GM18498 (cell line): ENCODE measurements around the gene LARP7.
"Not testable (repeated sequence)": the region's sequence is repeated elsewhere in the genome, so short reads cannot be mapped to it uniquely, and the experiment has no call there.

Source experiments
- ATAC-seq: cut with Tn5 transposase; IDR thresholded peaks from one replicate; pipeline ENCODE4 v1.9.1; 2021; ENCODE audit warnings: mild to moderate bottlenecking, moderate library complexity; ENCODE audit not compliant: unreplicated experiment

LARP7 gene

DNA sequence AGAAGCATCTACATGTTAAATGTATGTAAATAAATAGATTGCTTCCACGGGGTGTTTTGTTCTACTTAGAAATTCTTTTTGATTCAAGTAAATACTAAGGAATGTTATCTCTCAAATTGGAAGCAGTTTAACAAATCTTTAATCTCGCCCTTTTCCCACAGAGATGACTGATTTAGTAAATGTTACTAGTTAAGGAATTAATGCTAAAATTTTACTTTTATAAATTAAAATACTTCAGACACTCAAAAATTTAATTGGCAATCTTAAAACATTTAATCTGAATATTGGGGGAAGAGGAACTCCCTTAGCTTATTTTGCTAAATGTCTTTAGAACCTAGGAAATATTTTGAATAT lies 12.1 kb downstream of the LARP7 start:
- ATAC-seq: no peak

GRCh38 chr4:112650332-112650731 lies 13.4 kb downstream of the LARP7 start:
- no peak for ATAC-seq

DNA sequence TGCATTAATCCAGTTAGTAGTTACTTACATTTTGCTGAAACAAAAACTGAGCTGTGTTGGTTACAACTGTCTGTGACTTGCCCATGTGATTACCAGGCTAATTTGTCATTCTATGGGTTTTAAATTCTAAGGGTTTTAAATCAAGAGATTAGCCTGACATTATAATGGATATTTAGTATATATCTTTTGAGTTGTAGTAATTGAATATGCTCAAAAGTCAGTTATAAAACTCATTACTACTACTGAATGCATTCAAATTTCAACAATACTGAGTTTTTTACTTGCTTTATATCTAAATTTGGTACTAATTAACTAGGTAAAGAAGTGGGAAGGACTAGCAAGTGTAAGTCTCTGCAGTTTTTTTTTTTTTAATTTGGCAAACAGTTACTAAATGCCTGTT lies 14.7 kb downstream of the LARP7 start:
- no peak for ATAC-seq

GRCh38 chr4:112652216-112652615 lies 15.3 kb downstream of the LARP7 start:
- no peak for ATAC-seq

- no peak for ATAC-seq
Observed at GRCh38 chr4:112655270-112655669, 18.3 kb downstream of the LARP7 start.

DNA sequence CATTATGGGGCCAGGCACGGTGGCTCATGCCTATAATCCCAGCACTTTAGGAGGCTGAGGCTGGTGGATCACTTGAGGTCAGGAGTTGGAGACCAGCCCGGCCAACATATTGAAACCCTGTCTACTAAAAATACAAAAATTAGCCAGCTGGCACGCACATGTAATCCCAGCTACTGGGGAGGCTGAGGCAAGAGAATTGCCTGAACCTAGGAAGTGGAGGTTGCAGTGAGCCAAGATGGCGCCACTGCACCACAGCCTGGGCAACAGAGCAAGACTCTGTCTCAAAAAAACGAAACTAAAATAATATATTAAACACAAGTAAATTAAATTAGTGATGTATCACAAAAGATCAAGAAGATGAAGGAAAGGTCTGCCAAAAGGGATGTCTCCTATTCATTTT lies 19.2 kb downstream of the LARP7 start:
- ATAC-seq: not testable (repeated sequence)

GRCh38 chr4:112664611-112665010 lies 27.7 kb downstream of the LARP7 start:
- no peak for ATAC-seq

GRCh38 chr4:112668131-112668530 lies 31.2 kb downstream of the LARP7 start:
- ATAC-seq: no peak

DNA sequence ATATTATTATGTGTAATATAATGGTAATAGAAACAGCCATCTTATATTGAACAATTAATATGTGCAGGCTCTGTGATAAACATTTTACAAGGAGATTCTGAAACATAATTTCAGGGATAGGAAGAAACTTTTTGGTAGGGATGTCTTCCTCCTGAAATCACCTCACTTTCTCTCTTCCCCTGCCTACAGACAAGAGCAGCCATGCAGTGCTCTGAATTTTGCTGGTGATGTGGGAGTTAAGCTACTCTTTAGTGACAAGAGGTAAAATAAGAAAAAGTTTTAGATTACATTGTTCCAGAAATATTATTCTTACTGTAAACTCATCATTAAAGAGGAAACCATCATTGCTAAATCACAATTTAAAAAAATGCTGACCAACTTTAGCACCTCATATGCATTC lies 36.1 kb downstream of the LARP7 start:
- ATAC-seq: no peak

DNA sequence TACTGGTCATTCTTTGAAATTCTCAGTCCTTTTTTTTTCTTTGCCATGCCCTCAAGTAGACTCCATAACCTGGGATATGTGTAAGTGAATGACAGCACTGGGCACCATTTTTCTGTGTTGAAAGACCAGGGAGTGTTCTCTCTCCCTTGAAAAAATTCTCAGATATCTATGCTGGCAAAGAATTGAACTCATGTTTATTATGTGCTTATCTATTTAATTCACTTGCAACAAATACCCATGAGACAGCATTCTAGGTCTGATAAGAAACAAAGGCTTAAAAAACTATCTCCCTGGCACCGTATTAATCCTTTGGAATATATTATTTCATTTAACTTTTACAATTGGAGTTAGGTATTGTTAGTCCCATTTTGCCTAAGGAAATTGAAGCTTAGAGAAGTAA lies 36.7 kb downstream of the LARP7 start:
- no peak for ATAC-seq

GRCh38 chr4:112674376-112674775 lies 37.4 kb downstream of the LARP7 start:
- ATAC-seq: no peak

DNA sequence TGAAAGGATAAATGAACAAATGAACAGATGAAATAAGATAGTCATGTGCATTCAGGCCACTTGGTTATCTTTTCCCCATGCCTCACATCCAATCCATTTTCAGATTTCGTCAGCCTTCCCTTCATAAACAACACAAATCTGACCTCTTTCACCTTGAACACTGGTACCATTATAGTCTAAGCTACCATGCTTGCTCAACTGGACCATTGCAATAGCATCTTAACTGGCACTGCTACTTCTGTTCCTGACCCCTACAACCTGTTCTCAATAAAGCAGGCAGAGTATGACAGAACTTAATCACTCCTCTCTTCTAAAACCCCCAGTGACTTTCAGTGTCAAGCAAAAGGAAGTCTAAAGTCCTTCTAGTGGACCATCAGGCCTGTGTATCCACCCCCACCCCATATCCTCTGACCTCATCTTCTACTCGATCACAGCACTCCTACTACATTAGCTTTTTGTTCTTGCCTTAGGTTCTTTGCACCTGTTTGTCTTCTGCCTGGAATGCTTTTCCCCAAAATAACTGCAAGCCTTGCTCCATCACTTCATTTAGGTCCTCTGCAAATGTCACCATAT lies 40.7 kb downstream of the LARP7 start:
- ATAC-seq: no peak

DNA sequence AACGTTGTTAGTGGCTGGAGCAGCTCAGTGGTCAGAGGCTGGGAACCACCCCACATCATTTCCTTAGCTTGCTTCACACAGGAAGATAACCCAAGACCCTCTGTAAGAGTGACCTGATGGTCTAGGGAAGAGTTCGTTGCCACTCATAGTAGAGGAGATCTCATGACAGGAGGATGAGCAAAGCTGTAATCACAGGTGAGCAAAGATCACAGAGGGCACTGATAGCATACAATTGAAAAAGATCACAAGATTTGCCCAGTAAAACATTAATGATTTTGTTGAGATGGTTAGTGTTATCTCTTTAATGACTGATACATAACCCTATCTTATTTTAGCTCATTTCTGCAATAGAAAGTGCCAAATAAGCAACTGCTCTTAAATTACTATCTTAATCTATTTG lies 44.1 kb downstream of the LARP7 start:
- ATAC-seq: no peak

DNA sequence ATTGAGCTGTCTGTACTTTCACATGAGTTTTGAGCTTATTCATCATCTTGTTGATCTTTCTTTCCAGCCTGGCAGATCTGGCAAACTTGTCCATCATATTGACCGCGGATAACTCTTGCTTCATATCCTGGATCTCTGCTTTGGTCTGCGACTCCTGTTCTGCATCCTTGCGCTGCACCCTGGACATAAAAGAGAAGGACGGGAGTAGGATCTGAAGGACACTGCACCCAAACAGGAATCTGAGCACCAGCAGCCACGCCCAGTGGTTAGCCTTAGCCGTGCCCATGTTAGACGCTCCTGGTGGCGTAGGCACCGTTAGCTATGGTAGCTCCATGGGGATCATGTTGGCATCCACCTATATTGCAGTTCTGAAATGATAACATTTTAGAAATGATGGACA lies 56.6 kb downstream of the LARP7 start:
- no peak for ATAC-seq

DNA sequence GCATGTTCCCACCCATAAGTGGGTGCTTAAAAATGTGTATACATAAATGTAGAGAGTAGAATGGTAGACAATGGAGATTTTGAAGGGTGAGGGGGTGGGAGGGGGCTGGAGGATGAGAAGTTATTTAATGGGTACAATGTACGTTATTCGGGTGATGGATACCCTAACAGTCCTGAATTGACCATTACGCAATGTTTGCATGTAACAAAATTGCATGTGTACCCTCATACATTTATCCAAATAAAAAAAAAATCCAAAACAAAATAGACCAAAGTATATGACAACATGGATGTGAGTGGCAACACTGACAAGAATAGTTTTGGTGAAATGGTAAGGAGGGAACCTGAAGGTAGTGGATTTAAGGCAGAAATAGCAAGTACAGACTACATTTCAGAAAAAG lies 63.7 kb downstream of the LARP7 start:
- no peak for ATAC-seq

GRCh38 chr4:112702892-112703291 lies 65.9 kb downstream of the LARP7 start:
- no peak for ATAC-seq

GRCh38 chr4:112704322-112704721 lies 67.4 kb downstream of the LARP7 start:
- no peak for ATAC-seq

DNA sequence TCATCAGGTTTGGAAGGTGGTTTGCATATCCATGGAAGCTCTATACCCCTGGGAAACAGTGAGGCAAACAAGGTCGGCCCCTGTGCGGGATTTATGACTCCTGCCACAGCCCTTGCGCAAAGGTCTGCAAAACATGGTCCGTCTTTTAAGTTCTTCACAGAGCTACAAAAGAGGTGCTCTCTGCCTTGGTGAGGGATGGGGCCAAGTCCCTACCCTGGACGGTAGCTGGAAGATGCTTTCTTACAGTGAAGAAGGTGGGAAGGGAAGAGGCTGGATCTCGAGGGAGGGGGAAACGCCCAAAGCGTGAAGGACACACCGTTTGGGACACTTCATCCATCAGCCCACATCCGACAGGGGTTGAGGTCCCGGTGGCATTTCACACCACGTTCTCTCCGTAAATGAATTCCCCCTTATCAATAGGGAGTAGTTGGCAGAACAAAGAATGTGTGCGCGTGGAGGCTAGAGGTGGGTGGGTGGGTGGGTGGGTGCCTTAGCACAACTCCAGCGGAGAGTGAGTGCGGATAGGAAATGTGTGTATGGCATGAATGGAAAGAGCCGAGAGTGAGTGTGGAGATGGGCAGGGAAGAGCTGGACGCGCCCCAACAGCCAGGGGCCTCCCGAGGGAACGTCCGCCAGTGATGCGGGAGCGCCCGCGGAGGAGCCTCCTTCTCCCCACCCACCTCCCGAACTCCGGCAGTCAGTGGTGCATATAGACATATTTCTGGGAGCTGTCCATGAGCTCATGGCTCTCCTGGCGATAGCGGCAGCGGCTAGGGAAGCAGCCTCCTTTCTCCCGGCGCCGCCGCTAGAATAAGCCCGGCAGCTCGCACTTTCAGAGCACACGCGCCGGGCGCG lies 68.3 kb downstream of the LARP7 start:
- ATAC-seq: no peak

DNA sequence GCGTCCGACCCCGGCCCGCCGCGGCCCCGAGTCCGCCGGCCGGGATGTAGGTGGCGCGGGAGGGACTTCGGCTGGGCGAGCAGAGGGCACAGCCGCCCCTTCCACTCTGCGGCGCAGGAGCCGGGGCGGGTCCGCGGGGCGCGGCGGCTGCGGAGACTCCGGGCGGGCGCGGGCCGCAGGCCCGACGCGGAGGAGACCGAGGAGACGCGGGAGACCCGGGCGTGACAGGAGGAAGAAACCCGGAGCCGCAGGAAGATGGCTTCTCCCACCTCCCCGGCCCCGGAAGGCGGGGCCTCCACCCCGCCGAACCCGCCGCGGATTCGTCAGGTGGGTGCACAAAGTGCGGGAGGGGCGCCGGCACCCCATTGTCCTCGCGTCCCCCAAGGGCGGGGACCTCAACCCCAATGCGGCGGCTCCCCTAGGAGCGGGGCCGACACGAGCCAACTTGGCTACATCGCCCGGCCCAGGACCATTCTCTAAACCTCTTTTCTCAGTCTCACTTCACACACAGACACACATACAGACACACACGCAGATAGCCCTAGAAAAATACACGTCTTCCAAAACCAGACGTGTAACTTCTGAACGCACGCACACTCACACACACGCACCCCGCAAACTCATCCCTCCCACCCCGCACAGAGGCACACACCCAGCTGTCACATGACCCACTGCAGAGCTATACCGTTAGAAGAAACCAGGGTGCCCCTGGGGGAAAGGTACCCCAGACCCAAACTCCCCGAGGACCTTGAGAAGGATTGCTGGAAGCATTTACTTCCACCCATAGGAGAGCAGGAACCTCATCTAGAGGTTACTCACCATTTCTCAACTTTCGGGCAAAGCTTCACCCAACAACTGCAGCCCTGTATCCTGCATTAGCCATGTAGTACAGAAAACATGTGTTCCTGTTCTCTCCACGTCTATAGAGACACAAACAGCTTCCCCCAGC lies 69.2 kb downstream of the LARP7 start:
- peak; percentile 59 for ATAC-seq

GRCh38 chr4:112706840-112707207 lies 69.9 kb downstream of the LARP7 start:
- no peak for ATAC-seq
